Kasumi-1 (cell line): ENCODE measurements around the gene INTS1.
A peak's percentile ranks its signal among the peaks of the same experiment; 100 is the strongest.

Experiments used
- DNase-seq, 2 experiments: peaks; one replicate each; lab custom pipeline; 2025; lab: John Stamatoyannopoulos, UW

INTS1 gene

GRCh38 chr7:1503816-1504775 lies at the start of gene INTS1:
TSS of gene INTS1 (minus strand) at chr7:1504389. CDS start at chr7:1503960, 429 bp downstream.
- peak; percentile 71 to 75 for DNase-seq

- DNase-seq: no peak
These were observed 49.5 kb upstream of the INTS1 start for GRCh38 chr7:1553512-1554210.

- DNase-seq: no peak
These were observed 48.0 kb upstream of the INTS1 start for GRCh38 chr7:1552200-1552599.

- DNase-seq: no peak
These were observed 46.6 kb upstream of the INTS1 start for GRCh38 chr7:1550846-1551155.

GRCh38 chr7:1550005-1550845 lies 46.0 kb upstream of the INTS1 start:
- DNase-seq: no peak

GRCh38 chr7:1549357-1550004 lies 45.3 kb upstream of the INTS1 start:
- DNase-seq: no peak

GRCh38 chr7:1548944-1549343 lies 44.8 kb upstream of the INTS1 start:
- DNase-seq: no peak

GRCh38 chr7:1548438-1548831 lies 44.2 kb upstream of the INTS1 start:
- DNase-seq: peak; percentile 14 to 33

GRCh38 chr7:1547777-1548437 lies 43.7 kb upstream of the INTS1 start:
- DNase-seq: no peak

- DNase-seq: no peak
These were observed 43.0 kb upstream of the INTS1 start for GRCh38 chr7:1546909-1547776.

- no peak for DNase-seq
These were observed 42.2 kb upstream of the INTS1 start for GRCh38 chr7:1546274-1546908.

GRCh38 chr7:1545417-1546246 lies 41.4 kb upstream of the INTS1 start:
- DNase-seq: no peak

- no peak for DNase-seq
These were observed 40.8 kb upstream of the INTS1 start for GRCh38 chr7:1544896-1545416.

GRCh38 chr7:1544178-1544895 lies 40.1 kb upstream of the INTS1 start:
- no peak for DNase-seq

- DNase-seq: no peak
These were observed 39.6 kb upstream of the INTS1 start for GRCh38 chr7:1543826-1544177.

- no peak for DNase-seq
These were observed 38.9 kb upstream of the INTS1 start for GRCh38 chr7:1542841-1543747.

GRCh38 chr7:1542329-1542728 lies 38.1 kb upstream of the INTS1 start:
- no peak for DNase-seq
